Liver (tissue), 9 donors: Measurements from ENCODE around the gene PHYHD1. TPM values are rescaled to one million over a fixed set of nuclear protein-coding genes. Genes with fewer than 3 reads are reported as not detected.

Experiments
- DNase-seq: peaks from one replicate; pipeline ENCODE4 v3.0.0-alpha.2; 2017; ENCODE audit warnings: low spot score
- H3K27ac ChIP-seq, 2 donors: one replicate each; pipeline ENCODE4 v1.7.0; 2013; ENCODE audit warnings: inconsistent platforms in 2 of 2, low read length in 2 of 2, control low read depth in 1 of 2, low read depth in 1 of 2, mild to moderate bottlenecking in 1 of 2
- H3K27me3 ChIP-seq, 4 donors: one replicate each; pipeline versions ENCODE4 v1.6.1 to v1.7.0; 2013; ENCODE audit warnings: low read length in 3 of 4, inconsistent platforms in 1 of 4, mild to moderate bottlenecking in 1 of 4, moderate library complexity in 1 of 4; ENCODE audit not compliant: control insufficient read depth in 4 of 4, insufficient read depth in 4 of 4
- H3K36me3 ChIP-seq, 4 donors: one replicate each; pipeline versions ENCODE4 v1.6.1 to v1.7.0; 2013; ENCODE audit warnings: low read length in 3 of 4, mild to moderate bottlenecking in 3 of 4, low read depth in 1 of 4, moderate library complexity in 1 of 4; ENCODE audit not compliant: control insufficient read depth in 4 of 4, insufficient read depth in 3 of 4
- H3K4me1 ChIP-seq, 4 donors: one replicate each; pipeline versions ENCODE4 v1.6.1 to v1.7.0; 2013; ENCODE audit warnings: low read length in 3 of 4, mild to moderate bottlenecking in 3 of 4, moderate library complexity in 1 of 4; ENCODE audit not compliant: control insufficient read depth in 4 of 4, insufficient read depth in 4 of 4
- H3K4me3 ChIP-seq, 3 donors: one replicate each; pipeline versions ENCODE4 v1.6.1 to v1.7.0; 2013; ENCODE audit warnings: low read length in 3 of 3, control low read depth in 1 of 3, low read depth in 1 of 3, mild to moderate bottlenecking in 1 of 3
- H3K9ac ChIP-seq, 2 donors: one replicate each; pipeline ENCODE4 v1.7.0; 2013; ENCODE audit warnings: low read length in 2 of 2, mild to moderate bottlenecking in 2 of 2, moderate library complexity in 2 of 2, control low read depth in 1 of 2, low read depth in 1 of 2
- H3K9me3 ChIP-seq, 4 donors: one replicate each; pipeline versions ENCODE4 v1.6.1 to v1.7.0; 2013; ENCODE audit warnings: low read length in 3 of 4; ENCODE audit not compliant: control insufficient read depth in 4 of 4
- ATF3 ChIP-seq: IDR thresholded peaks from 2 replicates; pipeline ENCODE4 v1.6.1; 2016; ENCODE audit warnings: antibody characterized with exemption
- FOXA1 ChIP-seq: IDR thresholded peaks from 2 replicates; pipeline ENCODE4 v1.6.1; 2016; ENCODE audit warnings: antibody characterized with exemption
- FOXA2 ChIP-seq: IDR thresholded peaks from 2 replicates; pipeline ENCODE4 v1.6.1; 2016; ENCODE audit warnings: antibody characterized with exemption
- HNF4A ChIP-seq, 2 donors: conservative IDR thresholded peaks; 2 replicates each; pipeline ENCODE4 v1.6.1; 2016; ENCODE audit warnings: antibody characterized with exemption in 2 of 2, mild to moderate bottlenecking in 2 of 2
- HNF4G ChIP-seq: IDR thresholded peaks from 2 replicates; pipeline ENCODE4 v1.6.1; 2016; ENCODE audit warnings: antibody characterized with exemption
- JUND ChIP-seq, 2 donors: IDR thresholded peaks; 2 replicates each; pipeline ENCODE4 v1.6.1; 2016; ENCODE audit warnings: antibody characterized with exemption in 2 of 2
- MAX ChIP-seq: IDR thresholded peaks from 2 replicates; pipeline ENCODE4 v1.6.1; 2016; ENCODE audit warnings: antibody characterized with exemption
- NR2F2 ChIP-seq: IDR thresholded peaks from 2 replicates; pipeline ENCODE4 v1.6.1; 2016; ENCODE audit warnings: antibody characterized with exemption
- RAD21 ChIP-seq, 2 donors: IDR thresholded peaks; 2 replicates each; pipeline ENCODE4 v1.6.1; 2016; ENCODE audit warnings: antibody characterized with exemption in 2 of 2, mild to moderate bottlenecking in 2 of 2
- TAF1 ChIP-seq: conservative IDR thresholded peaks from 2 replicates; pipeline ENCODE4 v1.6.1; 2016; ENCODE audit warnings: antibody characterized with exemption, mild to moderate bottlenecking
- WGBS: extraction: QIAGEN DNeasy Blood & Tissue Kit; methylation state at CpG from one replicate; pipeline ENCODE4 v1.1.7; 2013; 5-methylcytosine and 5-hydroxymethylcytosine counted together
- polyA plus RNA-seq, 2 donors: library from polyadenylated mRNA; stranded (reverse) in 1 of 2; unstranded in 1 of 2; fragments of 200-250 nt in 1 of 2; fragments of >200 nt in 1 of 2; fragmentation: Nextera tagmentation in 1 of 2; extraction: Ambion mirVana in 1 of 2; gene quantifications; one replicate each; pipeline versions ENCODE4 v1.2.1 to v1.2.3, GENCODE V29; 2013 to 2015
- total RNA-seq, 2 donors: library from RNA; depleted of rRNA; stranded (reverse); fragments of >200 nt; gene quantifications; one replicate each; pipeline ENCODE4 v1.2.3, GENCODE V29; 2014
- TF ChIP-seq, protein P1 (sequence below): IDR thresholded peaks from 2 replicates; pipeline ENCODE4 v1.6.1; 2016; ENCODE audit warnings: antibody characterized with exemption
- donor health status: healthy.
- donor health status: healthy.
- donor health status: healthy.
- donor health status: healthy.
- donor health status: healthy.

Gene PHYHD1
- total and polyA plus RNA-seq, 4 donors, result 9.2 to 72.8 (median 31.3) TPM

- no peak for DNase-seq
- Histone ChIP-seq H3K9ac (no peak overlapping the region), H3K27me3 (no peaks in the 10 kb centered on the region), H3K27ac (no peak overlapping the region), H3K36me3 (peaks cover 0 to 19% (median 9%) of the 10 kb centered on the region in 4 donors), H3K4me1 (no peaks in the 10 kb centered on the region), H3K9me3 (no peaks in the 10 kb centered on the region), H3K4me3 (no peak overlapping the region)
- no peak for TF ChIP-seq HNF4A (conservative IDR thresholded peaks at IDR 0.05)
- TF ChIP-seq NR2F2, result no peak
- no peak for TF ChIP-seq FOXA2
- TF ChIP-seq MAX, result no peak
- no peak for TF ChIP-seq RAD21 (IDR thresholded peaks at IDR 0.05)
- no peak for TF ChIP-seq HNF4G
- TF ChIP-seq, protein P1, sequence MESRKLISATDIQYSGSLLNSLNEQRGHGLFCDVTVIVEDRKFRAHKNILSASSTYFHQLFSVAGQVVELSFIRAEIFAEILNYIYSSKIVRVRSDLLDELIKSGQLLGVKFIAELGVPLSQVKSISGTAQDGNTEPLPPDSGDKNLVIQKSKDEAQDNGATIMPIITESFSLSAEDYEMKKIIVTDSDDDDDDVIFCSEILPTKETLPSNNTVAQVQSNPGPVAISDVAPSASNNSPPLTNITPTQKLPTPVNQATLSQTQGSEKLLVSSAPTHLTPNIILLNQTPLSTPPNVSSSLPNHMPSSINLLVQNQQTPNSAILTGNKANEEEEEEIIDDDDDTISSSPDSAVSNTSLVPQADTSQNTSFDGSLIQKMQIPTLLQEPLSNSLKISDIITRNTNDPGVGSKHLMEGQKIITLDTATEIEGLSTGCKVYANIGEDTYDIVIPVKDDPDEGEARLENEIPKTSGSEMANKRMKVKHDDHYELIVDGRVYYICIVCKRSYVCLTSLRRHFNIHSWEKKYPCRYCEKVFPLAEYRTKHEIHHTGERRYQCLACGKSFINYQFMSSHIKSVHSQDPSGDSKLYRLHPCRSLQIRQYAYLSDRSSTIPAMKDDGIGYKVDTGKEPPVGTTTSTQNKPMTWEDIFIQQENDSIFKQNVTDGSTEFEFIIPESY, result no peak
- WGBS, result 97% methylated on average over 5 of the region's 5 CpGs
Measured at GRCh38 chr9:128933731-128934130, 12.9 kb downstream of the PHYHD1 start.

DNA sequence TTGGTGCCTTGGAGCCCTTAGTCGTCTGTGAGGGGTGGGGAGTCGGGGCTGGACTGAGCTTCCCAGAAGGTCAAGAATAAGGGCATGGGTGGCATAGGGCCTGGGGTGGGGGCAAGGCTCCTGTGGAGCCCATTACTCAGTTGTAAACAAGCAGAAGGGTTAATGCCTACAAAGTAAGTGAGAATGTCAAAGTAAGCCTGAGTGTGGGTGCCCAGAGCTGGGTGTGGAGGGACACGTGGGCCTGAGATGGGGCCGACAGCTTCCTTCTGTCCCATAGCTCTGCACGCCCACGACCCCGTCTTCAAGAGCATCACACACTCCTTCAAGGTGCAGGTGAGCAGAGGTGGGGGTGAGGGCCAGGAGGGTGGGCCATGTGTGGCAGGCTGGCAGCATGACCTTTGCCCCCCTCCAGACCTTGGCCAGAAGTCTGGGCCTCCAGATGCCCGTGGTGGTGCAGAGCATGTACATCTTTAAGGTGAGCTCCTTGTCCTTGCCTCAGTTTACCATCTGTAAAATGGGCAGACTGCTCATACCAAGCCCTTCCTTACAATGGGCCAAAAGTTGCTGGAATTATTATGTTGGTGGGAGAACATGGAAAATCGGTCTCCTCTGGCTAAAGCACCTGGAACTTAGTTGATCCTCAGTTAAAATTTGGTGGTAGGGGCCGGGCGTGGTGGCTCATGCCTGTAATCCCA is 15.5 kb downstream of the PHYHD1 start:
- Histone ChIP-seq H3K4me3 (no peak overlapping the region), H3K4me1 (no peaks in the 10 kb centered on the region), H3K9ac (no peak overlapping the region), H3K27ac (no peak overlapping the region), H3K9me3 (no peaks in the 10 kb centered on the region), H3K36me3 (peaks cover 0 to 25% (median 9%) of the 10 kb centered on the region in 4 donors), H3K27me3 (no peaks in the 10 kb centered on the region)
- 89% methylated on average over 11 of the region's 11 CpGs for WGBS
- no peak for DNase-seq
- TF ChIP-seq FOXA1, result no peak
- TF ChIP-seq MAX, result no peak
- TF ChIP-seq FOXA2, result no peak
- TF ChIP-seq HNF4A (conservative IDR thresholded peaks at IDR 0.05), result no peak
- TF ChIP-seq ATF3, result no peak

GRCh38 chr9:128937310-128938165 is 16.8 kb downstream of the PHYHD1 start:
- Histone ChIP-seq H3K4me3 (no peak overlapping the region), H3K27ac (no peak overlapping the region), H3K9ac (no peak overlapping the region), H3K9me3 (no peaks in the 10 kb centered on the region), H3K36me3 (peaks cover 0 to 34% (median 12%) of the 10 kb centered on the region in 4 donors), H3K4me1 (peaks cover 0 to 2% (median under 1%) of the 10 kb centered on the region in 4 donors), H3K27me3 (no peaks in the 10 kb centered on the region)
- DNase-seq, result no peak
- TF ChIP-seq, protein P1, result no peak
- no peak for TF ChIP-seq JUND (IDR thresholded peaks at IDR 0.05)
- TF ChIP-seq HNF4G, result no peak
- no peak for TF ChIP-seq TAF1
- no peak for TF ChIP-seq FOXA2
- WGBS, result 94% methylated on average over 9 of the region's 9 CpGs
